ENCODE data around the gene RPRML.
"Not testable (repeated sequence)": the region's sequence is repeated elsewhere in the genome, so short reads cannot be mapped to it uniquely, and the experiment has no call there.

RPRML gene

DNA sequence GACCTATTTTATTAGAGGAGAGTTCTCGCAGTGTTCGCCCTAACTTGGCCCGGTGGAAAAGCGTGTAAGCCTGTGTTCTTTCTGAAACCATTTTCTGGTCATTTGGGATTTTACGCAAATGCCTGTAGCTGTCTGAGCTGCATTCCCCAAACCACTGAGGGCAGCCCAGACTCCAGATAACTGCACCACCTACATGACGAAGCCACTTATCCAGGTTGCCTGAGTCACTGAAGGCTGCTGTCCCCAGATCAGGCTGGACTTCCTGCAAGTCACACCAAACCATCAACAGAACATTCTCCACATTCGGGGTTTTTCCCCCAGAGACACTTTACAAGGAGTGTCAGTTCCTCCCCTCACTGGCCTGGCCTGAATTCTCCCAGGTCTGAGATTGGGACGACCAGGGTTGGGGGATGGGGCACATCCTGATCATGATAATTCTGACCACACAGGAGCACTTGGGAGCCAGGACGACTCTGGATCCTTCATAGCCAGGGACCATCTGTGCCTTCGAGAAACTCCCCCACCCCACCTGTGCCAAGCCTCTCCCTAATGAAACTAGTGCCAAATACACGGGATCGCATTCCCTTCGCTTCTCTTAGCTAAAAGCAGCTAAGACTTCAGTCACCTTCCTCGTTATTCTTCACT lies 2.3 kb downstream of the RPRML start:
- DNase-seq (ENCODE audit: low read depth in 2 of 2): no peak

DNA sequence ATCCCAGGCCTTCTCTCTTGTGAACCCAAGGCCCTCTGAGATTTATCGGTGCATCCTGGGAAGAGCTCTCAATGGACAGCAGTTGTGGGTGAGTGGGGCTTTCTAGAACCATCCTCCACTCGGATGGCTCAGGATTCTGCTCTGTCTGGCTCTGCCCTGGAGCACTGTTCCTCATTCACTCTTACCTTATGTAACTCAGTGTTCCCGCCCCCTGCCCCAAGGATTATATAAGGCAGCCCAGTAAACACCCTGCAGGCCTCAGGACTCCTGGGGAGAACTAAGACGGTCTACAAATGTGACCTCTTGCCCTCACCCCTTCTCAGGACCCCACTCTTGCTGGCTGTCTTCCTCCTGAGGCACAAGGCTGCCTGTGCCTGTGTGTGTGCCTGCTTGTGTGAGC lies 3.8 kb downstream of the RPRML start:
- DNase-seq (ENCODE audit: low read depth in 2 of 2): no peak

- DNase-seq (ENCODE audit: low read depth in 2 of 2): no peak
These were observed 5.0 kb downstream of the RPRML start for GRCh38 chr17:46974086-46974485.

DNA sequence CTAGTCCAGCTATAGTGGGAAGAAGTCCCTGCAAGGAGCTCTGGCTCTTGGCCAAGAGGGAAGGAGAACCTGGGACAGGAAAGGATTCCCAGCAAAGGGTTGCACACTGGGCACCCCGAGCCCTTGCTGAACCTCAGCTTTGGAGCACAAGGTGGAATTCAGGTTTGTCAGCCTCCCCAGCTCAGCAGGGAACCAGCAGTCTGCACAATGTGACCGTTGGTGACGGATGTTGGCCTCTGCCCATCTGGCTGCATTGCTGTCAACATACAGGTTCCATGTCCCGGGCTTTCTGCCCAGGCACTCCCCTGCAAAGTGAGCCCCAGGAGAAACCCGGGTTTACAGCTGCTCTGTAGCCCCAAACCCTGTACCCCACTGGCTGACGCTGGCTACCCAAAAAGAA lies 6.7 kb downstream of the RPRML start:
- no peak for DNase-seq (ENCODE audit: low read depth in 2 of 2)

GRCh38 chr17:46971647-46972300 lies 7.3 kb downstream of the RPRML start:
- DNase-seq (ENCODE audit: low read depth in 2 of 2): no peak

DNA sequence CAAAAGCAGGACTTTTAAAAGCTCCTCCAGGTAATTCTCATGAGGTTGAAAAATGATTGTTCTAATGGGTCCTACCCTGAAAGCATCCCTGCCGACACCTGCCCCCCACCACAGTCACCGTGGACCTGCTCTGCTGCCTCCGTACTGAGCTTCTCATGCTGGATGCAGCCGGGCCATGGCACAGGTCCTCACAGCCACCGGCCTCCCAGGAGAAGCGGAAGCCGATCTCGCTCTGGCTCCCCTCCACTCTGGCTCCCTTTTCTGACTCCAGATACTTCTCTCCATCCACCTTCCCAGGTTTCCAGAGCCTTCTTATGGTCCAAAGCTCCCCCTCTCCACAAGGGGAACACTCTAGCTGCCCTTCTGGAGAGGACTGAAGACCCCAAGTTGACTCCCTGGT lies 10.2 kb downstream of the RPRML start:
- DNase-seq (ENCODE audit: low read depth in 2 of 2): no peak

- no peak for DNase-seq (ENCODE audit: low read depth in 2 of 2)
These were observed 10.7 kb downstream of the RPRML start for GRCh38 chr17:46968224-46968834.

DNA sequence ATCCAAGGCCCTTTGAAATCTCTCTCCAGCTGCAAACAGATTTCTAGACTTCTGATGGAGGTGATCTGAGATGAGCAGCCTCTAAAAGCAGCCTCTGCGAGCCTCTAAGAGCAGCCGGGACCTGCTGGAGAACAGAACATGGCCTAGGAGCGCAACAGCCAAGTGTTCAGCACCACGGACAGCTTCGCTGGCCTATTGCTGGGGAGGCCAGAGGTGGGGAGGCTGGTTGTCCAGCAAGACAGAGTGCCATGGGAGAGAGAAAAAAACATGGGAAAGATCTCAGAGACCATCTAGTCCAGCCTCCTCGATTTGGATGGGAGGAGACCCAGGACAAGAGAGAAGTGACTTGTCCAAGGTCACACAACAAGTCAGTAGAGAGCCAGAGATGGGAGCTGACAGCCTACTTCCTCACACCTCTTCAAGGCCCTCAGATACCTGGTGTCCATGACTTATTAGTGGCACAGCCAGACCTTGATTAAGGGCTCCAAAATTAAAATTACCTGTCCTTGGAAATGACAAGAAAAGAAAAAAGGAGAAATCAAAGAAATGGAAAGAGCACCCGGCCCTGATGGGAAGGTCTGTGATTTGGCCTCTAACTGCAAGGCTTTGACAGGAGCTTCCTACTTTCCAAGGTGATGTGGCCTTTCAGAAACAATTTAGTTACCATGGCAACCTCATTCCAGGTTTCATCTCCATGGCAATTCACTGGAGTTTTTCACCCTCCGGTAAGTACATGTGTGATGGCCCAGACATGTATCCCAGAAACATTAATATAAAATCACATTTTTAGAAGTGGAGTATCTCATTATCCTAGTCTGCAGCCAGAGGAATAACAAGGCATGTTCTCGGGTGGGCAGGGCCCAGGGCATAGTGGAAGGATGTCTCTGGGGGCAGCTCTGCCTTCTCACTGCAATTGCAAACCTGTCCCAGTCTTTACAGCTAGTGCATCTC lies 14.5 kb downstream of the RPRML start:
- DNase-seq (ENCODE audit: low read depth in 2 of 2): no peak

DNA sequence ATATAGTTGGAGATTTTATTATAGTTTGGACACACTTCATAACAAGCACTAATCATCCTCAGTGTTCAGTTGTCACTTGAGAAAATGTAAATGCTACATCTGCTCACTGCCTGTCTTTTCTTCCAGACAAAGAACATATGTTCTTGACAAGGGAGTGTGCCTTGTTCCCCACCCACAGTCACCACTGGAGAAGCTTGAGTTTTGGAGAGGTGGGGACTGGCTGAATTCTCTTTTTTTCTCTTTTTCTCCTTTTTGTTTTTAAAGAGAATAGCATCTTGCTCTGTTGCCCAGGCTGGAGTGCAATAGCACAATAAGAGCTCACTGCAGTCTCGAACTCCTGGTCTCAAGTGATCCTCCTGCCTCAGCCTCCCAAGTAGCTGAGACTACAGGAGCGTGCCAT lies 15.5 kb downstream of the RPRML start:
- DNase-seq (ENCODE audit: low read depth in 2 of 2): no peak

DNA sequence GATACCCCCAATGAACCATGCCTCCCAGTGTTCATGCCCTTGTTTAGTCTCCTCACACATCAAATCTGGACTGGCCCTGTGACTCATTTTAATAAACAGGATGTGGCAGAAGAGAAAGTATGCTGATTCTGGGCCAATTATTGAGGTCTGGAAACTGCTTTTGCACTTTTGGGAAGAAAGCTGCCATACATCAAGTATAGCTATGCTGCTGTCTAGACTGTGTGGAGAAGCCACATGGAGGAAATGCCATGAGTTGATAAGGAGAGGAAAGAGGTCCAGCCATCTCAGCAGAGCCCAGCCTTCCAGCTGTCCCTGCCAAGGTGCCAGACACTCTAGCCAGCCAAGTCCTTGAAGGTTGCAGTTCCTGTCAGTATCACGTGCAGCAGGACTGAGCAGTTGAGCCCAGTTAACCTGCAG lies 16.7 kb downstream of the RPRML start:
- DNase-seq (ENCODE audit: low read depth in 2 of 2): no peak

DNA sequence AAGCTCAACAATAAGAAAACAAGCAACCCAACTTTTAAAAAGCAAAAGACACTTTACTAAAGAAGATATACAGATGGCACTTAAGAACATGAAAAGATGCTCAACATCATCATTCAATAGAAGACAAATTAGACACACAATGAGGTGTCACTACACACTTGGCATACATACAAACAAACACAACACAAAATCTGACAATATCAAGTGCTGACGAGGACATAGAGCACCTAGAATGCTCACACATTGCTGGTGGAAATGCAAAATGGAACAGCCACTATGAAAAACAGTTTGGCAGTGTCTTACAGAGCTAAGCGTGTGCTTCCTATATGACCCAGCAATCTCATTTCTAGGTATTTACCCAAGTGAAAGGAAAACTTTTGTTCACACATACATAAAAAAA lies 18.9 kb downstream of the RPRML start:
- DNase-seq (ENCODE audit: low read depth in 2 of 2): no peak

DNA sequence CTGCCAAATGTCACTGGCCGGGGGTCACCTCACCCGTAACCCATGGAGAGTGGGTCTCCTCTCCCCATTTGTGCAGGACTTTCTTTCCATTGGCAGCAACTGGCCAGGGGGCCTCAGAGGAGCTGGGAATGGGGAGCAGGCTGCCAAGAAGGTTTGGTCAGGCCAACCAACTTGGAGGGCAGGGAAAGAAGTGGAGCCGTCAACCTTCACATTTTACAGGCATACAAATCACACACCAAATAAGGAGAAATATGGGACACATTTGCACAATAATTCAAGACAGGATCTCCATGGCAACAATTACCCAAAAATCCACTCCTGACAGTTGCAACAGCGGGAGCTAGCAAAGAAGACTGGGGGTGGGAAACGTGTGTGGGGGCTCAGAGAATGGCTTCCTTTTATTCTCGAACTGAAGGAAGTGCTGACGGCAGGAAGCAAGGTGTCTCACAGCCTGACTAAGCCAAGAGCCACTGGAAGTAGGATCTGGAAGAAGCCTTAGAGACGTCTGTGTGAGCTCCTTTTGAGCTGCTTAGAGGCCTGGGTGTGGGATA lies 20.9 kb downstream of the RPRML start:
- DNase-seq (ENCODE audit: low read depth in 2 of 2): no peak

- not testable (repeated sequence) for DNase-seq (ENCODE audit: low read depth in 2 of 2)
These were observed 25.9 kb downstream of the RPRML start for GRCh38 chr17:46953191-46953590.

DNA sequence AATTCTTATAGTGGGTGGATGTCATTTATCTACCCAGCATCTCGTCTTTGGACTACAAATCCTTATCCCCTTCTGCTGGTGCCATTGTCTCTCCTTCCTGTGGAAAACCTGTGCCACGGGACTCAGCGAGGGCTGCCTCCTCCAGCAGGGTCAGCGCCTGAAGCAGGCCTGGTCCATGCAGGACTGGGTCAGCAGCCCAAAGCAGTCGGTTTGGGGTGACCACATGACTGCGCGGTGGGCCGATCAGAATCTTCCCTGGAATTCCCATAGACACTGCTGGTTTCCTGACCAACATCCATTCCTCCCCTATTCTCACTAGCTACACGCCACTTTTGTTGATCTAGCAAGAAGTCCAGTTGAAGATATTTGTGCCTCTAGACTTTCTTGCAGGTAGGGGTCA lies 26.9 kb downstream of the RPRML start:
- DNase-seq (ENCODE audit: low read depth in 2 of 2): no peak

DNA sequence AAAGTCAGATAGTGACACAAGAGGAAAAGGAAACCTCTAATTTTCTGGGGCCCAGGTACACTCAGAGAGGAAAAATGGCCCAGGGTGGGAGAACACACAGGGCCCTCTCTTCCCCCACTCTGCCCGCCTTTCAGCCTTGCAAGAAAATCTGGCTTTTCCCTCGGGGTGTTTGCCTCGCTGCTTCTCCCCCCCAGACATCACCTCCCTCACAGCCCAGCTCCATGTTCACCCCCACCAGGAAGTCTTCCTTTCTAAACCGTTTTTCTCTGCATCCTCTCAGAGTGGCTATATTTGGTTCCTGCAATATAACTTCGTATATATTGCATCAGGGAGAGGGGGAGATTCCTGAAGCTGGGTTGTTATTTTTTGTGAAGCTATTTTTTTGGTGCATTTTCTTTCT lies 27.3 kb downstream of the RPRML start:
- DNase-seq (ENCODE audit: low read depth in 2 of 2): no peak

DNA sequence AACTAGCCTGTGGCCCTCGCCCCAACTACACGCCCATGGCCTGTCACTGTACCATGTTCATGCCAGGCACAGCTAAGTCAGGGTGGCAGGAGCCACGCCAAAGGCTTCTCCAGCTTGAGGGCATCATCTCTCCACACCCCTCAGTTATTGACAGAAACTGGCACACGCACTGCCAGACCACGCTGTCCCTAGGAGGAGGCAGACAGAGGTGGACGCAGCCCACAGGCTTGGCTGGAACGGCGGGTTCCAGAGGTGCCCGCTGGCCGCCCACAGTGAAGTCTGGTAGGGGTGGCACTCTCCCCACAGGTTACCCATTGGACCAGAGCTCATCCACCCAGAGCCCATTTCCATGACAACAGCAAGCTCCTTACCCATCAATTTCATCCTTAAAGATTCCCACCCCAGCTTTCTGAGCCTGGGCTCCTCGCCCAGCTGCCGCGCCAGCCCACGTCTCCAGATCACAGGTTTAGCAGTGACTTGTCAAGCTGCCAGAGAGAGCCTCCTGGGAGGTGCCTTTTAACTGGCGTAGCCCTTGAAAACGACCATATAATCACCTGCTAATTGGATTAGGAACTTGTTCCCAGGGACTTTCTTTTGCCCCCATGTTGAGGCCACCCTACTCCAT lies 27.9 kb downstream of the RPRML start:
- no peak for DNase-seq (ENCODE audit: low read depth in 2 of 2)

DNA sequence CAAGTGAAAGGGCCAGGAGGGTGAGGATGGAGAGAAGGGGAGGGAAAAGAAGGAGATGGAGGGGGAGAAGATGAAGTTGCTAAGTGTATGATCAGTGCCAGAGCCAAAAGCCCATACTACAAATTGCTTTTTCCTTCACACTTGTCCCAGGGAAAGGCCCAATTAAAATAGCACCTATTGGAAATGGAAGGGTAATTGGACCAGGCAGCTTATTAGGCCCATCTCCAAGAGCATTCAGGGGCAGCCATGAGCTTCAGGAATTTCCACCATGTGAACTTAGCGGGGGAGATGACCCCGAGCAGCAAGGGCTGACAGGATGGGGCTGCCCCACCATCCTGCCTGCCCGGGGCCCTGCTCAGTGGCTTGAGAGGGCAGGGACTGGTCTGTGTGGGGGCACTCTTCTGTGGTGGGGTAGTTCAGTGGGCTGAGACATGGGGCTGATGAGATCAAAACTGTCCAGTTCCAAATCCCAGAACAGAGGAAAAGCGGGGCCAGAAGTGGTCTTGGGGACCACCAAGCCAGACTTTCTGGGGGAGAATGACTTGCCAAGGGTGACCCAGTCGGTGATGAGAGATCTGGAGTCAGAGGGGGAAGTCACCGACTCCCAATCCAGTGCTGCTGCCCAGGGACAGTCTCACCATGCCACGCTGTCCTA lies 28.6 kb downstream of the RPRML start:
- DNase-seq (ENCODE audit: low read depth in 2 of 2): no peak

DNA sequence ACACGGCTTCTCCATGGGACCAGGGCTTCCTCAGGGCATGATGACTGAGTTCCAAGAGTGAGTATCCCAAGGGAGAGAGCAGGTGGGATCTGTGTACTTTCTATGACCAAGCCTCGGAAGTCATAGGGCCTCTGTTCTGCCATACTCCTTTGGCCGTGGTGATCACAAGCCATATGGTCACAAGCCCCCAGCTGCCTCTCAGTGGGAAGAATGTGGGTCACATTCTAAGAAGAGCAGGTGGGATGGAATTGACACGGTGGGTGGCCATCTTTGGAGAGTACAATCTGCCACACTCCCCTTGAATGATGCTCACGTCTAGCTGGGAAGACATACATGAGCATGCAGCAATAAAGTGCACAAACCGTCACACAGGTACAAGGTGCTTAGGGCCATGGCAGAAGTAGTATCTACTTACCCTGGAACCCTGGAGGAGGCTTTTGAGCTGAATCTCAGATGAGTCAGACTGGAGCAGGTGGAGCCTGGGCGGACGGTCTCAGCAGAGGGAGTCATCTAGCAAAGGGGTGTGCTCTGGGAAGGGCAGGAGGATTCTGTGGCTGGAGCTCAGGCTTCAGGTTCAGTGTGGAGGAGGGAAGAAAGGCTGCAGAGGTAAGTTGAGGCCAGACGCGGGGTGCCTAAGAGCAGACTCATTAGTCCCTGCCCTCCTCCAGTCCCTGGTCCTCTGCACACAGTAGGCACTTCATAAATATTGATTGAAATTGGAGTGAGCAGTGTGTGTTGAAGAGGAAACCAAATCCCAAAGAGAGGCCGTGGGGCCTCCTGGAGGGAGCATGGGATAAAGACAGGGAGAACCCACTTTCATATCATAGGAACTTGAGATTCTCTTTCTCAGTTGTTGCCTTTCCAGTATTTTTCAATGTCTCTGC lies 29.5 kb downstream of the RPRML start:
- DNase-seq (ENCODE audit: low read depth in 2 of 2): no peak

GRCh38 chr17:46948544-46948943 lies 30.5 kb downstream of the RPRML start:
- no peak for DNase-seq (ENCODE audit: low read depth in 2 of 2)

DNA sequence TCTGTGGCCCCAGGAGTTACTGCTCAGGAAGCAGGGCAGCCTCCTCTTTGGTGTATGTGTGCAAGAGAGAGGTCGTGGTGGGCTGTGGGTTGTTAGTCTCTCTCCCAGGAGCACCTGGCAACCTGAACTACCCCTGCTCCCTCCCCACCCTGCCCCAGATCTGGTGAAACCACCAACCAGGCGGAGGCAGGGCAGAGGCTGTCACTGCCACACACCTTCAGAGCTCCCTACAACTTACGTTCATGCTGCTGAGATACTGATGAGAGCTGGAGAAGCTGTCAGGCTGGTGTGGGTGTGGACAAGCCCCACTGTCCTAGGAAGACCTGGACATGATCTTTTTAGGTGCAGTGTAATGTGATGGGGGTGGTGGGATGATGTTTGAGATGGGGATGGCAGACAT lies 31.8 kb downstream of the RPRML start:
- no peak for DNase-seq (ENCODE audit: low read depth in 2 of 2)
